ENCODE measurements around the gene PRDM2.

Gene PRDM2

DNA sequence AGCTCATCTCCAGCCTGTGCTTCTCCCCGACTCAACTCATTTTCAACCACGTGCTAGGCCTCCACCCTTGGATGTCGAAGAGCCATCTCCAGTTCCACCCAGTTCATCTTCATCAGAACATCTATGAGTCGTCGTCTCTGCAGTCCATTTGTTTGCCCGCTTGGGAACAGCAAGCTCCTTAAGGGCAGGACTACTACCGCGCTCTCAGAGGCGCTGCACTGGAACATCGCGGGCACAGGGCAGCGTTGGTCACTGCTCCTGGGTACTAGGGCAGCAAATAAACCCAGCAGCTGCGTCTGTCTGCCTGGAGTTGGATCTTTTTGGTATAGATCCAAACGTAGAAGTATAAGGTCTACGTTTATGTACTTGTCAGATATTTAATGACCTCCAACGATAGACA, 478 bp upstream of the PRDM2 start:
- DNase-seq (ENCODE audit: extremely low read depth, low read depth): peak; percentile 16
- H3K4me3 ChIP-seq (replicated peaks; ENCODE audit: low read depth, low read length): peak overlapping the region; percentile 54
- TF ChIP-seq, protein P1, sequence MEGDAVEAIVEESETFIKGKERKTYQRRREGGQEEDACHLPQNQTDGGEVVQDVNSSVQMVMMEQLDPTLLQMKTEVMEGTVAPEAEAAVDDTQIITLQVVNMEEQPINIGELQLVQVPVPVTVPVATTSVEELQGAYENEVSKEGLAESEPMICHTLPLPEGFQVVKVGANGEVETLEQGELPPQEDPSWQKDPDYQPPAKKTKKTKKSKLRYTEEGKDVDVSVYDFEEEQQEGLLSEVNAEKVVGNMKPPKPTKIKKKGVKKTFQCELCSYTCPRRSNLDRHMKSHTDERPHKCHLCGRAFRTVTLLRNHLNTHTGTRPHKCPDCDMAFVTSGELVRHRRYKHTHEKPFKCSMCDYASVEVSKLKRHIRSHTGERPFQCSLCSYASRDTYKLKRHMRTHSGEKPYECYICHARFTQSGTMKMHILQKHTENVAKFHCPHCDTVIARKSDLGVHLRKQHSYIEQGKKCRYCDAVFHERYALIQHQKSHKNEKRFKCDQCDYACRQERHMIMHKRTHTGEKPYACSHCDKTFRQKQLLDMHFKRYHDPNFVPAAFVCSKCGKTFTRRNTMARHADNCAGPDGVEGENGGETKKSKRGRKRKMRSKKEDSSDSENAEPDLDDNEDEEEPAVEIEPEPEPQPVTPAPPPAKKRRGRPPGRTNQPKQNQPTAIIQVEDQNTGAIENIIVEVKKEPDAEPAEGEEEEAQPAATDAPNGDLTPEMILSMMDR (IDR thresholded peaks at IDR 0.05; ENCODE audit: low read depth, low read length, missing control alignments): no peak

DNA sequence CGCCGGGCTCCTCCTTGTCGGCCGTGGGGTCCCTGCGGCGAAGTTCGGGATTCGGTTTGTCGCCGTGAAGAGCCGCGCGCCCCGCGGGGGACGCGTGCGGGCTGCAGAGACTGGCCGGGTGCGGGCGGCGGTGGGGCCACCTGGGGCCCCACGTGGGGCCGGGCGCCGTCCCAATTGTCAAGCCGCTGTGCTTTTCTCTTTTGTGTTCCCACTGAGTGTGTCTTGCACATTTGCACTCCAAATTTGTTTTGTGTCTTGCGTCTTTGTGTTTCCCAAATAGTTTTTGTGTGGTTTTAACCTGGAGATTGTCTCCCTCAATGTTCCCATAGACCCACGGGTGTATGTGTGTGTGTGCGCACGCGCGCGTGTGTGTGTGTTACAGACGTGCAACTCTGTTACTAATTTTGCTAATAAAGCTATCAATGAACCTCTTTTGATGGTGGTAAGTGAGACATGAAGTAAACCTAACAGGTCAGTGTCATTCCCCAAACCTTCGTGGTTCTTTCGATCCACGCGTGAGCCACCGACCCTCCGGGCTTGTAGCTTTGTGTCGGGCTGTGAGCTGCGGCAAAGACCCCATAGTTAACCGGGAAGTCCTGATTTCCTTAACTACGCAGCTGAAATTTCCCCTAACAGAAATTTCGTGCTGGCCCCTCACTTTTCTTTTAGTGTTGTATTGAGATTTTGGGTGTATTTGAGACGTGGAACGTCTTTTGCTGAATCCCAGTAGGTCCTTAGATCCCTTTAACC, 708 bp downstream of the PRDM2 start:
- TF ChIP-seq, protein P1 (IDR thresholded peaks at IDR 0.05; ENCODE audit: low read depth, low read length, missing control alignments): no peak
- H3K4me3 ChIP-seq (replicated peaks; ENCODE audit: low read depth, low read length): peak overlapping the region; percentile 54
- DNase-seq (ENCODE audit: extremely low read depth, low read depth): peak; percentile 6

DNA sequence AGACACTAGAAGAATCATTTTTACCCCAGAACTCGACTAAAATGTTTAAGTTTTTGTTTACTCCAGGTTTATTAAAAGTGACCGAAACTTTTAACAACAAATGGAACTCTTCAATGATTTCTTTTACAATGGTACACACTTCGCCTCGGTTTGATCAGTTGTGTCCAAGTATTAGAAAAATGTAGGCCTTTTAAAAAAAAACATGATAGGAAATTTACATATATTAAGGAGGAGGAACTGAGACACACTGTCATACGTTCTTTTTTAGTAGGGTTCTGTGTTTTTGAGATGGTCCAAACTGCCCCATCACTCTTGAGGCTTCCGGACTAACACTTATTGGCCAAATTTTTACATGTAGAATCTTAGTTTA, 1.3 kb downstream of the PRDM2 start:
- DNase-seq (ENCODE audit: extremely low read depth, low read depth): no peak
- peak overlapping the region; percentile 54 for H3K4me3 ChIP-seq (replicated peaks; ENCODE audit: low read depth, low read length)
- TF ChIP-seq, protein P1 (IDR thresholded peaks at IDR 0.05; ENCODE audit: low read depth, low read length, missing control alignments): no peak

DNA sequence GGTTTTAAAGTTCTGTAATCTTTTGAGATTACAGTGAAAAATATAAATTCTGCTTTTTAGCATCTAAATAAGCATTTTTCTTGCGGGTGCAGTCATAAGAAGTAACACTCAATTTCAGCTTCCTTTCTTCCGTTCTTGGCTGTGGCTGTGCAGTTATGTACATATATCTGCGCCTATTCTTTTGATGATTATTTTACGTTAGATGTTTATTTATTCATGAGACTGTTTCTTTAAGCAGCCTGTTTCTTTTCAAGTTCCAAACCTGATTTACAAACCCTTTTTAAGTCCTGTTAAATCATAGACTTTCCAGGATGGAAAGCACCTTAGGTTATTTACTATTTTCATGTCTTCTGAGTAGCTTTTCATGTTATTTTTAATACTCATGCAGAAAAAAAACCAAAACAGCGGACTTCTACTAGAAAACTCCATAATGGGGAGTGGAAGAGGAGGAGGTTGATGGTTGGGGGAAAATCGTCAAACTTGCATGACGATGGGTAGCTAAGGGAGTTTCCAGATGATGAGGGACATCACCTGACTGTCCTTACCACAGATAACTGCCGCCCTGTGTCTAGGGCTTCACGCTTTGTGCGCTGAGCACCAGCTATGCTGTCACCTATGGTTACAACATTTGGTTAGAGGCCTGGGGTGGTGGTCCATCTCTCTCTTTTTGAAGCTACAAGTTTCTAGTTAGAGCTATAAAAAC, 2.6 kb downstream of the PRDM2 start:
- TF ChIP-seq, protein P1 (IDR thresholded peaks at IDR 0.05; ENCODE audit: low read depth, low read length, missing control alignments): no peak
- no peak for DNase-seq (ENCODE audit: extremely low read depth, low read depth)
- H3K4me3 ChIP-seq (replicated peaks; ENCODE audit: low read depth, low read length): no peak overlapping the region

DNA sequence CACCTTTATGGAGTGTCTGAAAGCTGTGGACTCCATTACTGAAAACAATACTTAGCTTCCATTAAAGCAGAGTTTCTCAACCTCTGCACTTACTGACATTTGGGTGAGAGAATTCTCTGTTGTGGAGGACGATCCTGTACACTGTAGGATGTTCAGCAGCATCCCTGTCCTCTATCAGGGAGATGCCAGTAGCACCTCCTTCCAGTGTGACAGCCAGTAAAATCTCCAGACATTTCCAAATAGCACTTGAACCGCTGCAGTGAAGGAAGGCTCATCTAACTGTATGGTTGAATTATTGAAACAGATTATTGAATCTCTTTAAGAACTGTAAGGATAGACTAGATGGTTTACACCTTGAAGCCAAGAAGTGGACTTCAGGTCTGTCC, 3.1 kb downstream of the PRDM2 start:
- TF ChIP-seq, protein P1 (IDR thresholded peaks at IDR 0.05; ENCODE audit: low read depth, low read length, missing control alignments): no peak
- no peak for DNase-seq (ENCODE audit: extremely low read depth, low read depth)
- H3K4me3 ChIP-seq (replicated peaks; ENCODE audit: low read depth, low read length): no peak overlapping the region

DNA sequence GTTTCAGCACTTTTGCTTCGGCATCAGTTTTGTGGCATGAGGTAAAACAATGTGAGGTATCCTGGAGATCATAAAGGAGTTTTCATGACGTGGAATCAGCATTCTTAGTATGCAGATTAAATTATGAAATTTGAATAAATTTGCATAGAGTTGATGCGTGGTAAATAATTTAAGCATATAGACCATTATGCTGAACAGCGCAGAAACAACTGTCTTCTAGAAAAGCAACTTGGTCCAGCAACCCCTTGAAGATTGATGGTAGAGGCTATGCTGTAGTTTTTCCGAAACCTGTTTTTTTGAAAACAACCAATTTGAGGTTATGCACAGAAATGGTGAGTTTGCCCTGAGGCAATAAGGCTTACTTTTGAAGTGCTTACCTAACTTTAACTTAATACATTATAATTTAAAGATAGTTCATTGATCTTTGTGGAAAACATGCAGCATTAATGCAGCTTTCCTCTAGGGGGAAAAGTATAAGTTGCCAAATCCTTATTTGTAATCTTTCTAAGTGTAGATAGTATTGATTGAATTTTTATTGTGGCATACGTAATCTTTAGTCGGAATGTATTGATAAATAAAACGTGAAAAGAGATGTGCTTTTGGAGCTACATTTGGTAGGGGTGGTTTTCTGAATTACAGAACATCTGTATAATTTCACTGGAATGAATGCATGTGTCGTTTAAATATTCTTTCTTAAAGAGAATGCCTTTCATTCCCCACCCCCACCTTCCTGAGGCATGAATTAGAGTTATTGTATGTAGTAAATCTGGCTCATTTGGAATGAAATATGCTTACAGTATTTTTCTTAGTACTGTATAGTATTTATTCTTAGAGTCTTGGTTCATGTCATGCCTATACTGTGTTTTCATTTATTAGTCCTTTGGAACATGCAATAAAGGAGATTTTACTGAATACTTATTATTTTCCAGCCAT, 3.8 kb downstream of the PRDM2 start:
- no peak for DNase-seq (ENCODE audit: extremely low read depth, low read depth)
- TF ChIP-seq, protein P1 (IDR thresholded peaks at IDR 0.05; ENCODE audit: low read depth, low read length, missing control alignments): peak; percentile 2
- H3K4me3 ChIP-seq (replicated peaks; ENCODE audit: low read depth, low read length): no peak overlapping the region

Measured in HFF-Myc (cell line).